ENCODE measurements around the gene UBE2S.

The UBE2S gene

GRCh38 chr19:55451163-55451964 is 43.8 kb upstream of the UBE2S start:
- TF ChIP-seq, protein P1, sequence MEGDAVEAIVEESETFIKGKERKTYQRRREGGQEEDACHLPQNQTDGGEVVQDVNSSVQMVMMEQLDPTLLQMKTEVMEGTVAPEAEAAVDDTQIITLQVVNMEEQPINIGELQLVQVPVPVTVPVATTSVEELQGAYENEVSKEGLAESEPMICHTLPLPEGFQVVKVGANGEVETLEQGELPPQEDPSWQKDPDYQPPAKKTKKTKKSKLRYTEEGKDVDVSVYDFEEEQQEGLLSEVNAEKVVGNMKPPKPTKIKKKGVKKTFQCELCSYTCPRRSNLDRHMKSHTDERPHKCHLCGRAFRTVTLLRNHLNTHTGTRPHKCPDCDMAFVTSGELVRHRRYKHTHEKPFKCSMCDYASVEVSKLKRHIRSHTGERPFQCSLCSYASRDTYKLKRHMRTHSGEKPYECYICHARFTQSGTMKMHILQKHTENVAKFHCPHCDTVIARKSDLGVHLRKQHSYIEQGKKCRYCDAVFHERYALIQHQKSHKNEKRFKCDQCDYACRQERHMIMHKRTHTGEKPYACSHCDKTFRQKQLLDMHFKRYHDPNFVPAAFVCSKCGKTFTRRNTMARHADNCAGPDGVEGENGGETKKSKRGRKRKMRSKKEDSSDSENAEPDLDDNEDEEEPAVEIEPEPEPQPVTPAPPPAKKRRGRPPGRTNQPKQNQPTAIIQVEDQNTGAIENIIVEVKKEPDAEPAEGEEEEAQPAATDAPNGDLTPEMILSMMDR (IDR thresholded peaks at IDR 0.05) = no peak

GRCh38 chr19:55449469-55449868 is 41.9 kb upstream of the UBE2S start:
- TF ChIP-seq, protein P1 (IDR thresholded peaks at IDR 0.05) = no peak

GRCh38 chr19:55447421-55448174 is 40.0 kb upstream of the UBE2S start:
- TF ChIP-seq, protein P1 (IDR thresholded peaks at IDR 0.05) = no peak

DNA sequence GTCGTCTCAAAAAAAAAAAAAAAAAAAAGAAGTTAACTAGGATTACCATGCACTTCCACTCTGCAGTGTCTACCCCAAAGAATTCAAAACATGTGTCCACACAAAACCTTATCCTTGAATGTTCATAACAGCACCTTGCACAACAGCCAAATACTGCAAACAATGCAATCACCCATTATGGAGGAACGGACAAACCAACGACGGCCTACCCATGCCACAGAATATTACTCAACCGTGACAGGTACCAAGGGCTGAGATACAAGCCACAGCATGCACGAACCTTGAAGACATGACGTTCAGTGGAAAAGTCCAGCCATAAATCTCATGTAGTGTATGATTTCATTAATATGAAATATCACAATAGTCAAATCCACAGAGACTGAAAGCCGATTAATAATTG is 38.5 kb upstream of the UBE2S start:
- TF ChIP-seq, protein P1 (IDR thresholded peaks at IDR 0.05) = no peak

DNA sequence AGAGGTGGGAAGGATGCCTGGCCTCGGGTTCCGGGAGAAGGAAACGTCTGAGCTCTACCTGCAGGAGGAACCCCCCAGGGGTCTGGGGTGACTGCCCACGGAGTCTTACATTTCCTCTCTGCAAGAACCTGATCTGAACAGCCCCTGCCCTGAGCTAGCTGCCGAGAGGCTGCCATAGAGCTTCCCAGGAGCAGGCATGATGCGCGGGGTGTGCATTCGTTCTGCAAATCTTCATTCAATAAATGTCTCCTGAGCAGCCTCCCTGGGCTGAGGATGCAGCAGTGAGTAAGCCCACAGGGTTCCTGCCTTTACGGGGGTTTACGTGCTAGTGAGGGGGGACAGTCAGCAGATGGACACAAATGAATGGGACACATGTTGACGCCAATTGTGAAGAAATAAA is 37.1 kb upstream of the UBE2S start:
- TF ChIP-seq, protein P1 (IDR thresholded peaks at IDR 0.05) = no peak

DNA sequence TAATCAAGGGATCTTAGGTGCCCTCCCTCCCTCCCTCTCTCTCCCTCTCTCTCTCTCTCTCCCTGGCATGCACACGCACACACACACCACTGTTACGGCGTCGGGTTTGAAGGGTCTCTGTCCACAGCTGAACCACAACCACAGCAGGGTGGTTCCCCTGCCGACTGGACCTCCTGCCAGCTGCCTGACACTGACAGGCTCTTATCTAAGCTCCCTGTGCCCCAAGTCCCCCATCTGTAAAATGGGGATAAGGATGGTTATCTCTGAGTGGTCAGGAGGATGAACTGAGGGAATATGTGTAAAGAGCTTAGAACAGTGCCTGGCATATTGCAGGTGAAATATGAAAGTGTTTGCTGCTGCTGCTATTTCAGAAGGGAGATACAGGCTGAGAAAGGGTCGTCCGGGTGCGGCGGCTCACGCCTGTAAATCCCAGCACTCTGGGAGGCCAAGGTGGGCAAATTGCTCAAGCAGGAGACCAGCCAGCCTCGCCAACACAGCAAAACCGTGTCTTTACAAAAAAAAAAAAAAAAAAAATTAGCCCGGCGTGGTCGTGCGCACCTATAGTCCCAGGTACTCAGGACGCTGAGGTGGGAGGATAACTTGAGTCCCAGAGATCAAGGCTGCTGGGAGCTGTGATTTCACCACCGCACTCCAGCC is 36.4 kb upstream of the UBE2S start:
- TF ChIP-seq, protein P1 (IDR thresholded peaks at IDR 0.05) = no peak

DNA sequence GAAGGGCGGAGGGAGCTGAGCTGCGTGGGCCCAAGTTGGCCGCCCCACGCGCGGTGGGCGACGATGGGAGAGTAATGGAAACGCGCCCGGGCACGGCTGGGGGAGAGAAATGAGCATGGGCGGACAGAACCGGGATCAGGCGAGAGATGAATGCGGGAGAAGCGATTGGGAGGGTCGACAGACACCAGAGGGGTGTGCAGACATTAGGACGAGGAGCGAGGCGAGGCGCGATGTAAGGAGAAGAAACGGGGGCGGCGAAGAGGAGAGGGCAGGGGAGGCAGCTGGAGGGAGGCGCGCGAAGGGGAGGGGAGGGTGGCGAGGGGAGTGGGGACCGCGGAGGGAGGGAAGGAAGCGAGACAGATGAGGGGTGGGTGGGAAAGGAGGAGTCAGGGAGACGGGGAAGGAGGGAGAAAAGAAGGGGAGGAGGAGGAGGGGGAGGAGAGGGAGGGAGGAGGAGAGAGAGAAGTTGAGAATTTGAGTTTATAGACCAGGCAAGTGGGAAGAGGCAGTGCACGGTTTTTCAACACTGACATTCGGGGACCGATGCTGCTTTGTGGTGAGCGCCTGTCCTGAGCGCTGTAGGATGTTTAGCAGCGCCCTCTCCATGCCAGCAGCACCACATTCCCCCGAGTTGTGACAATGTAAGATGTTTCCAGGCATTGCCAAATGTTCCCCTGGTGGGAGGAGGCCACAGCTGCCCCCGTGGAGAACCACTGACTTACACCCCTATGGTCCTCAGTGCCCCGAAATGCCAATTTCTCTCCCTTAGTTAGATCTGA is 35.6 kb upstream of the UBE2S start, which contains the start of gene SHISA7:
Gene SHISA7 (minus strand): TSS at position 256 of the 779 bp plus-strand sequence. CDS start 437 bp downstream, outside the sequence.
- TF ChIP-seq, protein P1 (IDR thresholded peaks at IDR 0.05) = no peak
